Panc1 (cell line): Measurements from ENCODE around the gene CFAP100. TPM values are rescaled to one million over a fixed set of nuclear protein-coding genes. Genes with fewer than 3 reads are reported as not detected.

ENCODE experiments used
- ATAC-seq: fragments of 200-7000 bp; cut with Tn5 transposase; 2 replicates; pipeline ENCODE4 v1.9.1; 2020; ENCODE audit warnings: mild to moderate bottlenecking, moderate library complexity
- BruUV-seq: library from RNA; stranded (reverse); fragments of 400-500 nt; replicated peaks from 2 replicates; lab custom pipeline; 2021; lab: Mats Ljungman, UMichigan
- CTCF ChIA-PET: fragments of 300-600 bp; sonication (Branson Sonifier 250); formaldehyde crosslinking; loops from one replicate; lab custom pipeline; 2022; ENCODE audit warnings: antibody characterized with exemption; lab: Charles Lee
- POLR2A ChIA-PET: fragments of 300-600 bp; sonication (Branson Sonifier 250); formaldehyde crosslinking; loops from one replicate; lab custom pipeline; 2022; ENCODE audit warnings: antibody characterized with exemption; lab: Charles Lee
- DNase-seq: peaks from one replicate; pipeline ENCODE4 v3.0.0-alpha.2; 2010; ENCODE audit warnings: low read depth, low spot score
- H3K27ac ChIP-seq: 2 replicates; pipeline ENCODE4 v1.5.1; 2011; ENCODE audit warnings: mild to moderate bottlenecking, low read length, inconsistent platforms
- H3K27me3 ChIP-seq: fragments of 200-500 bp; sonication (Bioruptor generic); 2 replicates; pipeline ENCODE4 v1.6.0; 2014; ENCODE audit warnings: low read length, inconsistent platforms; ENCODE audit not compliant: control insufficient read depth, insufficient read depth
- H3K36me3 ChIP-seq: fragments of 200-500 bp; sonication (Bioruptor generic); 2 replicates; pipeline ENCODE4 v1.5.1; 2014; ENCODE audit warnings: inconsistent platforms, mild to moderate bottlenecking, low read length, moderate library complexity; ENCODE audit not compliant: control insufficient read depth, insufficient read depth
- H3K4me1 ChIP-seq: 2 replicates; pipeline ENCODE4 v1.5.1; 2011; ENCODE audit warnings: inconsistent platforms, mild to moderate bottlenecking, low read length, moderate library complexity; ENCODE audit not compliant: control insufficient read depth, insufficient read depth
- H3K4me3 ChIP-seq, 2 experiments: 2 replicates each; pipeline ENCODE4 v1.5.1; 2011 to 2012; ENCODE audit warnings: low read depth in 2 of 2, low read length in 2 of 2, mild to moderate bottlenecking in 2 of 2, inconsistent platforms in 1 of 2, moderate library complexity in 1 of 2
- H3K9me3 ChIP-seq: fragments of 200-500 bp; sonication (Bioruptor generic); 2 replicates; pipeline ENCODE4 v1.5.1; 2014; ENCODE audit warnings: low read depth, mild to moderate bottlenecking, inconsistent platforms, low read length, moderate library complexity; ENCODE audit not compliant: control insufficient read depth, insufficient read depth
- POLR2AphosphoS5 ChIP-seq: IDR thresholded peaks from 2 replicates; pipeline ENCODE4 v1.6.1; 2012; ENCODE audit warnings: mild to moderate bottlenecking, low read depth, low read length, moderate library complexity
- SIN3A ChIP-seq: IDR thresholded peaks from 2 replicates; pipeline ENCODE4 v1.6.1; 2012; ENCODE audit warnings: low read depth, mild to moderate bottlenecking, low read length, moderate library complexity, borderline replicate concordance; ENCODE audit not compliant: insufficient read depth
- TCF7L2 ChIP-seq: IDR thresholded peaks from 2 replicates; pipeline ENCODE4 v1.6.1; 2011; ENCODE audit warnings: mild to moderate bottlenecking, low read depth, low read length, inconsistent platforms
- in situ Hi-C: cut with HindIII; loops from 2 replicates; pipeline ENCODE4 v1.10.0; 2016; ENCODE audit warnings: low sequenced_read_pairs, low pct_unique_long_range_greater_than_20kb
- intact Hi-C: fragments of 100-400 bp; cut with micrococcal nuclease; formaldehyde crosslinking; loops from one replicate; pipeline ENCODE4 v1.10.0; 2022; ENCODE audit not compliant: unreplicated experiment
- total RNA-seq: library from RNA; stranded (reverse); gene quantifications from one replicate; pipeline ENCODE4 v1.2.1, GENCODE V29; 2021; ENCODE audit not compliant: unreplicated experiment
- TF ChIP-seq, protein P1 (sequence below): fragments of 450-650 bp; IDR thresholded peaks from 2 replicates; pipeline ENCODE4 v1.5.1; 2017; ENCODE audit warnings: mild to moderate bottlenecking
- TF ChIP-seq, protein P2 (sequence below), 2 experiments: IDR thresholded peaks; 2 replicates each; pipeline ENCODE4 v1.6.1; 2011 to 2012; ENCODE audit warnings: low read depth in 2 of 2, control low read depth in 1 of 2, low read length in 1 of 2, mild to moderate bottlenecking in 1 of 2, moderate library complexity in 1 of 2; ENCODE audit not compliant: insufficient read depth in 1 of 2

Gene CFAP100
- total RNA-seq, 1 experiment from 2014 or later = not detected

GRCh38 chr3:126422571-126423091 lies 27.9 kb downstream of the CFAP100 start:
- TF ChIP-seq, protein P1, sequence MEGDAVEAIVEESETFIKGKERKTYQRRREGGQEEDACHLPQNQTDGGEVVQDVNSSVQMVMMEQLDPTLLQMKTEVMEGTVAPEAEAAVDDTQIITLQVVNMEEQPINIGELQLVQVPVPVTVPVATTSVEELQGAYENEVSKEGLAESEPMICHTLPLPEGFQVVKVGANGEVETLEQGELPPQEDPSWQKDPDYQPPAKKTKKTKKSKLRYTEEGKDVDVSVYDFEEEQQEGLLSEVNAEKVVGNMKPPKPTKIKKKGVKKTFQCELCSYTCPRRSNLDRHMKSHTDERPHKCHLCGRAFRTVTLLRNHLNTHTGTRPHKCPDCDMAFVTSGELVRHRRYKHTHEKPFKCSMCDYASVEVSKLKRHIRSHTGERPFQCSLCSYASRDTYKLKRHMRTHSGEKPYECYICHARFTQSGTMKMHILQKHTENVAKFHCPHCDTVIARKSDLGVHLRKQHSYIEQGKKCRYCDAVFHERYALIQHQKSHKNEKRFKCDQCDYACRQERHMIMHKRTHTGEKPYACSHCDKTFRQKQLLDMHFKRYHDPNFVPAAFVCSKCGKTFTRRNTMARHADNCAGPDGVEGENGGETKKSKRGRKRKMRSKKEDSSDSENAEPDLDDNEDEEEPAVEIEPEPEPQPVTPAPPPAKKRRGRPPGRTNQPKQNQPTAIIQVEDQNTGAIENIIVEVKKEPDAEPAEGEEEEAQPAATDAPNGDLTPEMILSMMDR = no peak
- TF ChIP-seq SIN3A (no peak), POLR2AphosphoS5 (no peak), TCF7L2 (no peak)
- TF ChIP-seq, protein P2, sequence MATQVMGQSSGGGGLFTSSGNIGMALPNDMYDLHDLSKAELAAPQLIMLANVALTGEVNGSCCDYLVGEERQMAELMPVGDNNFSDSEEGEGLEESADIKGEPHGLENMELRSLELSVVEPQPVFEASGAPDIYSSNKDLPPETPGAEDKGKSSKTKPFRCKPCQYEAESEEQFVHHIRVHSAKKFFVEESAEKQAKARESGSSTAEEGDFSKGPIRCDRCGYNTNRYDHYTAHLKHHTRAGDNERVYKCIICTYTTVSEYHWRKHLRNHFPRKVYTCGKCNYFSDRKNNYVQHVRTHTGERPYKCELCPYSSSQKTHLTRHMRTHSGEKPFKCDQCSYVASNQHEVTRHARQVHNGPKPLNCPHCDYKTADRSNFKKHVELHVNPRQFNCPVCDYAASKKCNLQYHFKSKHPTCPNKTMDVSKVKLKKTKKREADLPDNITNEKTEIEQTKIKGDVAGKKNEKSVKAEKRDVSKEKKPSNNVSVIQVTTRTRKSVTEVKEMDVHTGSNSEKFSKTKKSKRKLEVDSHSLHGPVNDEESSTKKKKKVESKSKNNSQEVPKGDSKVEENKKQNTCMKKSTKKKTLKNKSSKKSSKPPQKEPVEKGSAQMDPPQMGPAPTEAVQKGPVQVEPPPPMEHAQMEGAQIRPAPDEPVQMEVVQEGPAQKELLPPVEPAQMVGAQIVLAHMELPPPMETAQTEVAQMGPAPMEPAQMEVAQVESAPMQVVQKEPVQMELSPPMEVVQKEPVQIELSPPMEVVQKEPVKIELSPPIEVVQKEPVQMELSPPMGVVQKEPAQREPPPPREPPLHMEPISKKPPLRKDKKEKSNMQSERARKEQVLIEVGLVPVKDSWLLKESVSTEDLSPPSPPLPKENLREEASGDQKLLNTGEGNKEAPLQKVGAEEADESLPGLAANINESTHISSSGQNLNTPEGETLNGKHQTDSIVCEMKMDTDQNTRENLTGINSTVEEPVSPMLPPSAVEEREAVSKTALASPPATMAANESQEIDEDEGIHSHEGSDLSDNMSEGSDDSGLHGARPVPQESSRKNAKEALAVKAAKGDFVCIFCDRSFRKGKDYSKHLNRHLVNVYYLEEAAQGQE (IDR thresholded peaks at IDR 0.05; ENCODE audit: insufficient read depth in 1 of 2, low read depth in 2 of 2, low read length in 1 of 2) = no peak
- intact Hi-C loops (no loop called here), in situ Hi-C loops (no loop called here)
- H3K36me3 ChIP-seq = no peaks in the 10 kb centered on the region
- H3K27me3 ChIP-seq = no peaks in the 10 kb centered on the region
- peaks cover 10% of the 10 kb centered on the region; the same call in 1 of the 2 replicates for H3K9me3 ChIP-seq
- ATAC-seq (no peak), DNase-seq (no peak)
- ChIA-PET CTCF (no interaction called here), POLR2A (no interaction called here)
- H3K4me3 ChIP-seq = no peak overlapping the region
- H3K4me1 ChIP-seq = no peaks in the 10 kb centered on the region
- no TSS peak for BruUV-seq
- no peak overlapping the region for H3K27ac ChIP-seq

- TF ChIP-seq POLR2AphosphoS5 = no peak
- TF ChIP-seq, protein P2 (IDR thresholded peaks at IDR 0.05; ENCODE audit: insufficient read depth in 1 of 2, low read depth in 2 of 2, low read length in 1 of 2) = no peak
- TF ChIP-seq SIN3A = no peak
- TF ChIP-seq TCF7L2 = no peak
- TF ChIP-seq, protein P1 = no peak
- Histone ChIP-seq H3K4me1 (no peaks in the 10 kb centered on the region), H3K27me3 (no peaks in the 10 kb centered on the region), H3K4me3 (no peak overlapping the region), H3K9me3 (peaks cover 10% of the 10 kb centered on the region; the same call in 1 of the 2 replicates), H3K27ac (no peak overlapping the region), H3K36me3 (no peaks in the 10 kb centered on the region)
- CTCF ChIA-PET = no interaction called here
- ATAC-seq = no peak
- no TSS peak for BruUV-seq
- intact Hi-C loops = no loop called here
- DNase-seq = no peak
- POLR2A ChIA-PET = no interaction called here
- in situ Hi-C loops = no loop called here
Measured at GRCh38 chr3:126423191-126424038, 28.7 kb downstream of the CFAP100 start.
